ENCODE measurements around the gene EIF5. TPM values are rescaled to one million over a fixed set of nuclear protein-coding genes. Genes with fewer than 3 reads are reported as not detected.

Gene EIF5
- total RNA-seq, 1 donor from 2014 or later: 149 TPM

- DNase-seq (ENCODE audit: low read depth): no peak
Measured at GRCh38 chr14:103308717-103309616, 25.1 kb upstream of the EIF5 start.

GRCh38 chr14:103310576-103311095 lies 23.4 kb upstream of the EIF5 start:
- no peak for DNase-seq (ENCODE audit: low read depth)

DNA sequence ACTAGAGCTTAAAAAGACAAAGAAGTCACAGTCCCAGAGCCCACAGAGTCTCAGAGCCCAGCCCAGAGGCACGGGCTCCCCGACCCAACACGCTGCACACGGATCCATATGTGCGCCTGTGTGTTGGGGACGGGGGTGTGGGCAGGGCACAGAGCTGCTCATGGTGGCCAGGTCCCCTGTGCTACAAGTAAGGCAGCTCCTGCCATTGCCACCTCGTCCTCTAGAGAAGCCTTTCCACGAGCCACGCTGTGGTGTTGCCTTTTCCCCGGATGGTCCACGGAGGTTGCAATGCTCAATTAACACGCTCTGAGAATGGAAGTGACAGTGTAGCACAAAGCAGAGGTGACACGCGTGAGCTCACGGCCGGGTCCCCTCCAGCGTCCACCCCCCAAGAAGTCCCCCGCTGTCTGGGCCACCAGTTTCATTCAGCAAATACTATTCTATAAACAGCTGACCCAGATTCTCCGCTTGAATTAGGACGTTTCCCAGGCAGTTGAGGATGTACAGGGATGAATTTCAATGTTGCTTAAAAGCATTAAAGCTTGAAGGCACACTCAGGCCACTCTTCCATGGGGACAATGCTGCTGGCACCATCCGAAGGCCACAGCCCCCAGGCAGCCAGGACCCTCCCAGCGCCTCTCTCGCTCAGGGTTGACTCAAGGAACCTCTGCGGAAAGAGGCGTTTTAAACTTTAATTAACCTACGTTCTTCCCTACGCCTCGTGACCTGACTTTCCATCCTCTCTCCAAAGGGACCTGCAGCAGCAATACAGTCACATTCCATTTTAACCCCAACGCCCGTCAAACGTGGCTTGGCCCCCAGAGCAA lies 22.7 kb upstream of the EIF5 start:
- DNase-seq (ENCODE audit: low read depth): no peak

GRCh38 chr14:103312006-103312635 lies 21.9 kb upstream of the EIF5 start:
- DNase-seq (ENCODE audit: low read depth): no peak

DNA sequence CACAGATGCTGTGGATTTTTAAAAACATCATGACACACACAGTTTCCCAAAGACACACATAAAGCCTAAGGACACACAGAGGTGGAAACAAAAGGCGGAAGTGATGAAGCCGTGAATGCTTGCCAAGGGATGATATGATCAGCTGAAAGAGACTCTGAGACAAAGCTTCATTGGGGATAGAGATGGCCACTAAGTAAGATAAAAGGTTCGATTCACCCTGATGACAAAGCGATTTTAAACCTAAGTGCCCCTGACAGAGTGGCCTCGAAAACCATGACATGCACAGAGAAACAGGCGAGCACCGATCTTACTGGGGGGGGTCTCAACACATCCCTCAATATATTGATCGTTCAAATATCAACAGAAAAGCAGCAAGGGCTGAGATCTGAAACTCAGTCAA lies 20.3 kb upstream of the EIF5 start:
- DNase-seq (ENCODE audit: low read depth): no peak

DNA sequence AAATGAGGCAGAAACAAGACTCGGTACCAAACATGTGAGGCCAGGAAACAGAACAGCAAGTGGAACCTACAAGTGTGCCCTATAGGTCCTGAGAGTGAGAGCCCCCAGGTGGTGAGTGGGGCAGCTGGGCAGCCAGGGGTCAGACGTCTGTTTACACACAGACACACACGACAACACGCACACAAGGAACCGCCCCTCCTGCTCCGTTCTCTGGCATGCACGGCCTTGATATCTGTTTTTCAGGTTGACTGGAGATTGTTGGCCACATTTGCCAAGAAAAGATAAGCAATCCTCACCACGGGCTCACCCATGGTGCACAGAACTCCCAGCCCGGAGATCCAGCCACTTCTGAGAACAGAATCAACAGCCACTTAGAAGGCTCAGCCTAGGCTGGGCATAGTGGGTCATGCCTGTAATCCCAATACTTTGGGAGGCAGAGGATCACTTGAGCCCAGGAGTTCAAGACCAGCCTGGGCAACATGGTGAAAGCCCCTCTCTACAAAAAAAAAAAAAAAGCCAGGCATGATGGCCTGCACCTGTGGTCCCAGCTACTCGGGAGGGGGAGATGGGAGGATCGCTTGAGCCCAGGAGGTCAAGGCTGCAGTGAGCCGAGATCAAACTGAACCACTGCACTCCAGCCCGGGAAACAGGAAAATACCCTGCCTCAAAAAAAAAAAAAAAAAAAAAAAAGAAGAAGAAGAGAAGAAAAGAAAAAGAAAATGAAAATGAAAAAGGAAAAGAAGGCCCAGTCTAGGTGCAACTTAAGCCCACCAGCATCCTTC lies 19.4 kb upstream of the EIF5 start:
- no peak for DNase-seq (ENCODE audit: low read depth)

DNA sequence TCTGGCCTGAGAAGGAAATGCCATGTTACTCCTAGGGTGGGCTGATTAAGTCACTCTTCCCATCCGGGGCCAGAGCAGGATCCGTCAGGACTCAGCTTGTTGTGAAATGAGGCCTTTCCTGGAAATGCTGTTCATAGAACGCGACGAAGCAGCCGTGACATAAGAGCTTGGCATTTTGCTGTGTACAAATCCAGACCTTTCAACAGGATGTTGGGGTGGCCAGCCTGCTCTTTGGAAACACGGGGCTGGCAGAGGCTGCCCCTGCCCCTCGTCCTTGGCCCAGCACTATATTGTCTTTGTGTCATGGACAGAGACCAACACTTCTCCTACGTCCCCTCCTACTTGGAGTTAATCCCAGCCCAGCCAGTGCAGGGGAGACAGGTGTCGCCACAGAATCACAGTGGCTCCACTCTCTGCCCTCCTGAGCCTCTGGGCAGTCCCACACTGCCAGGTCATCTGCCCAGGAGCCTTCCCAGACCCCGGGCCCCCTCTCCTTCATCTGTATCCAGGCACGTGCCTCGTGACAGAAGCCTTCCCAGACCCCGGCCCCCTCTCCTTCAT lies 18.6 kb upstream of the EIF5 start:
- DNase-seq (ENCODE audit: low read depth): no peak

DNA sequence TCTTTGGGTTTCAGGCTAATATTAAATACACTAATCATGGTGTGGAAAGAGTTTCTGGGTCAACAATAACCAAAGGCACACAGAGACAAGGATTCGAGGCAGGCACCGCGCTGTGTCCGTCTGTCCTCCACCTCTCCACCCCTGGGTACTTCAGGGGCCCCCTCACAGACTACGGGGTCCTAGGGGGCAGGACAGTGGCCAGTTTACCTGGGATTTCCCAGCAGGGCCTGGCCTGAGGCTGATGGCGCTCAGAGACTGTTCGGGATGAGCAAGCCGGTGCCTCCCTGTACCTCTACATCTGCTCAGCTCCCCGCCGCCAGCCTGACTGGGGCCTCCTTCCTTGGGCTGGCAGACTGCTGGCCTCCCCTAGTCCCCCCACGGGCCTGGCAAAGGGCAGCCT lies 18.1 kb upstream of the EIF5 start:
- no peak for DNase-seq (ENCODE audit: low read depth)

DNA sequence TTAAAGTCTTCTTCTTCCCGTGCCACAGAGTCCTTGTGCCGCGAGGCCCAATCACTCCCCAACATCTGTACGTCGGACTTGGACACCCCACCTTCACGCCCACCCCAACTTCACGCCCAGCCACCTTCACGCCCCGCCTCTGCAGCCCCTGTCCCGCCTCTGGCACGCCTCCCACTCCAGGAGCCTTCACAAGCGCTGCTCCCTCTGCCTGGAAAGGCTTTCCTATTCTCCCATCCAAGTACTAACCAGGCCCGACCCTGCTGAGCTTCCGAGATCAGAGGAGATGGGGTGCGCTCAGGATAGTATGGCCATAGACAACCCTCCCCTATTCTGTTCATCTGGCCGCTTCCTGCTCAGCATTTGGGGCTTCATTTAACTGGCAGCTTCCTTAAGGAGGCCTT lies 17.3 kb upstream of the EIF5 start:
- DNase-seq (ENCODE audit: low read depth): no peak

DNA sequence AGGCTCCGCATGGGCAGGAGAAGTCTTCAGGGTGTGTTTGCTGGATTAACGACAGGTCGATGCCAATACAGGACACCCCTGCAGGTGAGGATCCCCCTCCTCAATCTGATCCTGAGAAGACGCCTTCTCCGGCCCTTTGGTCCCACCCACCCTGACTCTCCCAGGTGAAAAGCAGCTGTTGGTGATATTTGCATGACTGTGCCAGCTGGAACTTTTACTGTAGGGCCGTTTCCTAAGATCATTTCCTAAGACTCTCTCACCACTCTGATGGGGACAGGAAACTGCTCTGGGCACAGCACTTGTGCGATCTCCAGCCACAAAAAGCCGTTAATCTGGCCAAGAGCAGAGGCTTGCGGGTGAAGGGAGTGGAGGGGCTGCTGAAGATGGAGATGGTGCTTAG lies 16.8 kb upstream of the EIF5 start:
- no peak for DNase-seq (ENCODE audit: low read depth)

DNA sequence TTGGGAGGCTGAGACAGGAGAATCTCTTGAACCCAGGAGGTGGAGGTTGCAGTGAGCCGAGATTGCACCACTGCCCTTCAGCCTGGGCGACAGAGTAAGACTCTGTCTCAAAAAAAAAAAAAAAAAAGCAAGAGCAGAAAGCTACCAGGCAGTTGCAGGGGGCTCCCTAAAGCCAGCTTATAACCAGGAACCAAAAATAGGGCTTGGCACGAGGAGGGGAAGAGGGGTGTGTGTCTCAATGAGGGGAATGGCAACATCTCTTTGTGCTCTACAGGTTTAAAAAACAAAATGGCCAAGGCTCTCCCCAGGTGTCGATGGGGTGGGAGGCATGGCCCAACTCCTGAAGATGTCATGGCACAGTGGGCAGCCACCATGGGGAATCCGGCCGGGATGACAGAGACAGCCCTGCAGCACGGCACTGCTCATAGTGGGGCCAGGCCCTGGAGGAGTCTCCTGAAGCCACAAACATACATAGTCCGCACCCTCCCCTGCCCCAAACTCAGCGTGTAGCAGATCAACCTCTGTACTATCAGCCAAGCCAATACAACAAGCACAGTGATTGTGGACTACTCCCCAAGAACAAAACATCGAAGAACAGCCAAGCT lies 16.0 kb upstream of the EIF5 start:
- DNase-seq (ENCODE audit: low read depth): no peak

- DNase-seq (ENCODE audit: low read depth): no peak
Measured at GRCh38 chr14:103318750-103319419, 15.2 kb upstream of the EIF5 start.

DNA sequence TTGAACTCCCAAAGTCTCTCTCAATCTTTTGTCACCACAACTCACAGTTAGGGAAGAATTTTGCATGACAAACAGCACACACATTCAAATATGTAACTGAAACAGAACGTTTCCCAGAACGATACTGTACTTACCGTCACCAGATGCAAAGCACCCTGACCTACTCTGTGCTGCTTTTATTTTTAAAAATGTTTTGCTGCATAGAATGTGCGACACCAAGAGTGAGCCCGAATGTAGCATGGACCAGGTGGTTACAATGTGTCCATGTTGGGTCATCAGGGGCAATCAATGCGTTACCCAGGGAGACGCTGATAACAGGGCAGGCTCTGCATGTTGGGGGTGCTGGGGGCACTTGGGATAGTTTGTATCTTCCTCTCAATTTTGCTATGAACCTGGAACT lies 14.6 kb upstream of the EIF5 start:
- DNase-seq (ENCODE audit: low read depth): no peak

- DNase-seq (ENCODE audit: low read depth): no peak
Measured at GRCh38 chr14:103326078-103326477, 8.0 kb upstream of the EIF5 start.

GRCh38 chr14:103328941-103329340 lies 5.1 kb upstream of the EIF5 start:
- no peak for DNase-seq (ENCODE audit: low read depth)

DNA sequence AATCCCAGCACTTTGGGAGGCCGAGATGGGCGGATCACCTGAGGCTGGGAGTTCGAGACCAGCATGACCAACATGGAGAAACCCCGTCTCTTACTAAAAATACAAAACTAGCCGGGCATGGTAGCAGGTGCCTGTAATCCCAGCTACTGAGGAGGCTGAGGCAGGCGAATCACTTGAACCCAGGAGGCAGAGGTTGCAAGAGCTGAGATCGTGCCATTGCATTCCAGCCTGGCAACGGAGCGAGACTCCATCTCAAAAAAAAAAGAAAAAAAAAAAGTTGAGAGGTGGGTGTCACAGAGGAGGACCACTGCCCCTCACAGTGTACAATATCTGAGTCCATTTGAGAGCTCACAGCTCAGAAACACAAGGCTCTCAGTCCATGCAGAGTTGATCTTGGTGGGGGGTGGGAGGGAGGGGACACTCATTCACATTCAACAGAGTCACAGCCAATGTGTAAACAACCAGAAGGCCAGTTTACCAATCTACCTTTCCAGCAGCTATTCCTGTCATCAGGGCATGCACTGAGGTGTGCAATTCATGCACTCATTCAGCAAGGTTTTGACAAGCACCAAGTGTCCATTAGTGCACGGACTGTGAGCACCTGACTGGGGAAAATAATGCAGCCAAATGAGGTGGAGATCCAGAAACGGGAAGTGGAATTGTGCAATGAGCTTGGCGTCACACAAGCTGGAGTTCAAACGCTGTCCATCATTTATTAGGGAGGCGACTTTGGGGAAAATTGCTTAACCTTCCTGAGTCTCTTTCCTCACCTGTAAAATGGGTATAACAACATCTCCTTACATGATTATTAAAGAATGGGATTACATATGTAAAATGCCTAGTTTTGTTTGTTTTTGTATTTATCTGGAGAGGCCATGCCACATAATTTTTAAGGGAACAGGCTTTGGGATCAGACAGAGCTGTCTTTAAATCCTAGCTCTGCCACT lies 4.4 kb upstream of the EIF5 start:
- DNase-seq (ENCODE audit: low read depth): no peak

DNA sequence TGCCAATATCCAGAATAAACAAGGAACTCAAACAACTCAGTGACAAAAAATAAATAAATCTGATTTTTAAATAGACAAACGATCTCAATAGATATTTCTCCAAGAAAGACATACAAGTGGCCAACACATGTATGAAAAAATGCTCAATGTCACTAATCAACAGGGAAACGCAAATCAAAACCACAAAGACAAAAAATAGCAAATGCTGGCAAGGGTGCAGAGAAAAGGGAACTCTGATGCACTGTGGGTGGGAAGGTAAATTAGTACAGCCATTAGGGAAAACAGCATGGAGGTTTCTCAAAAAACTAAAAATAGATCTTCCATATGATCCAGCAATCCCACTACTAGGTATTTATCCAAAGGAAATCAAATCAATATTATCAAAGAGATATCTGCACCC lies 3.5 kb upstream of the EIF5 start:
- DNase-seq (ENCODE audit: low read depth): no peak

GRCh38 chr14:103332143-103332919 lies 1.7 kb upstream of the EIF5 start:
- DNase-seq (ENCODE audit: low read depth): no peak

All from myocyte (in vitro differentiated cells).